Lower lobe of right lung (tissue), 2 donors: Measurements from ENCODE around the gene URGCP. TPM values are rescaled to one million over a fixed set of nuclear protein-coding genes. Genes with fewer than 3 reads are reported as not detected.

Experiments used
- ATAC-seq, 2 donors: fragments of 200-7000 bp; cut with Tn5 transposase; one replicate each; pipeline ENCODE4 v1.9.1; 2020 to 2022; ENCODE audit warnings: mild to moderate bottlenecking in 2 of 2, moderate library complexity in 2 of 2
- DNase-seq: peaks from one replicate; pipeline ENCODE4 v3.0.0-alpha.2; 2020
- H3K27ac ChIP-seq: fragments of 200-600 bp; one replicate; pipeline ENCODE4 v1.8.0; 2022
- H3K27me3 ChIP-seq: fragments of 200-600 bp; one replicate; pipeline ENCODE4 v1.8.0; 2022; ENCODE audit warnings: low read depth
- H3K36me3 ChIP-seq: fragments of 200-600 bp; one replicate; pipeline ENCODE4 v1.8.0; 2022; ENCODE audit warnings: mild to moderate bottlenecking
- H3K4me1 ChIP-seq: fragments of 200-600 bp; one replicate; pipeline ENCODE4 v1.8.0; 2022
- H3K4me3 ChIP-seq: fragments of 200-600 bp; one replicate; pipeline ENCODE4 v1.8.0; 2022; ENCODE audit warnings: mild to moderate bottlenecking
- H3K9me3 ChIP-seq: fragments of 200-600 bp; one replicate; pipeline ENCODE4 v1.8.0; 2022
- CTCF ChIP-seq: fragments of 200-600 bp; IDR thresholded peaks from one replicate; pipeline ENCODE4 v1.8.0; 2022; ENCODE audit warnings: antibody characterized with exemption, mild to moderate bottlenecking
- intact Hi-C: fragments of 100-400 bp; cut with DNase I; formaldehyde crosslinking; loops from one replicate; pipeline ENCODE4 v1.11.0; 2022
- total RNA-seq: library from RNA; stranded (reverse); fragmentation: NEBNext Ultra II Directional; extraction: Animal tissue kit (Norgen Biotek cat#: 25700); gene quantifications from one replicate; pipeline ENCODE4 v1.2.1, GENCODE V29; 2021
- donor health status: DM: no; HTN: yes; CAD: no; lungs with severe emphysema.

URGCP gene
- total RNA-seq, 1 donor from 2014 or later, result 26.1 TPM

- H3K4me1 ChIP-seq, result peaks cover 2% of the 10 kb centered on the region
- H3K36me3 ChIP-seq, result peaks cover 77% of the 10 kb centered on the region
- no peaks in the 10 kb centered on the region for H3K9me3 ChIP-seq
- intact Hi-C loops, result no loop called here
- no peak overlapping the region for H3K27ac ChIP-seq
- H3K27me3 ChIP-seq, result no peaks in the 10 kb centered on the region
- DNase-seq (no peak), ATAC-seq (no peak)
- TF ChIP-seq CTCF, result no peak
- H3K4me3 ChIP-seq, result no peak overlapping the region
These were observed 22.2 kb downstream of the URGCP start for GRCh38 chr7:43884209-43884608.

GRCh38 chr7:43880596-43880995, 25.8 kb downstream of the URGCP start:
- H3K36me3 ChIP-seq, result peaks cover 92% of the 10 kb centered on the region
- H3K27ac ChIP-seq, result no peak overlapping the region
- H3K4me3 ChIP-seq, result no peak overlapping the region
- no peaks in the 10 kb centered on the region for H3K27me3 ChIP-seq
- H3K4me1 ChIP-seq, result peaks cover 6% of the 10 kb centered on the region
- TF ChIP-seq CTCF, result no peak
- DNase-seq (no peak), ATAC-seq (no peak)
- no peaks in the 10 kb centered on the region for H3K9me3 ChIP-seq
- intact Hi-C loops, result no loop called here

- no peak for TF ChIP-seq CTCF
- no peak for DNase-seq
- H3K27ac ChIP-seq, result no peak overlapping the region
- H3K4me1 ChIP-seq, result peaks cover 6% of the 10 kb centered on the region
- ATAC-seq, result no peak
- no peaks in the 10 kb centered on the region for H3K27me3 ChIP-seq
- intact Hi-C loops, result no loop called here
- H3K9me3 ChIP-seq, result no peaks in the 10 kb centered on the region
- H3K4me3 ChIP-seq, result no peak overlapping the region
- H3K36me3 ChIP-seq, result peaks cover 86% of the 10 kb centered on the region
These were observed 26.9 kb downstream of the URGCP start for GRCh38 chr7:43879477-43879876.

- Histone ChIP-seq H3K27ac (no peak overlapping the region), H3K9me3 (no peaks in the 10 kb centered on the region), H3K4me1 (peaks cover 6% of the 10 kb centered on the region), H3K36me3 (peaks cover 79% of the 10 kb centered on the region), H3K4me3 (no peak overlapping the region), H3K27me3 (no peaks in the 10 kb centered on the region)
- DNase-seq (no peak), ATAC-seq (no peak)
- TF ChIP-seq CTCF, result no peak
- intact Hi-C loops, result no loop called here
These were observed 27.5 kb downstream of the URGCP start for GRCh38 chr7:43878867-43879266.

- Histone ChIP-seq H3K4me3 (no peak overlapping the region), H3K27me3 (no peaks in the 10 kb centered on the region), H3K36me3 (peaks cover 77% of the 10 kb centered on the region), H3K9me3 (no peaks in the 10 kb centered on the region), H3K27ac (no peak overlapping the region), H3K4me1 (peaks cover 7% of the 10 kb centered on the region)
- no peak for TF ChIP-seq CTCF
- DNase-seq (no peak), ATAC-seq (no peak)
- intact Hi-C loops, result no loop called here
These were observed 28.2 kb downstream of the URGCP start for GRCh38 chr7:43877968-43878864.
